Measurements from ENCODE around the gene TMEM89.

- TF ChIP-seq CTCF (IDR thresholded peaks at IDR 0.05) (peak; percentile 47 to 96 (median 88)), POLR2A (IDR thresholded peaks at IDR 0.05) (peak; percentile 90), POLR2AphosphoS5 (IDR thresholded peaks at IDR 0.05) (peak; percentile 98)
Observed at GRCh38 chr3:48609088-48610005, 12.2 kb downstream of the TMEM89 start, which contains the start of gene UQCRC1.
